Ovary (tissue), 9 donors: ENCODE results near the gene ECHDC3. TPM values are rescaled to one million over a fixed set of nuclear protein-coding genes. Genes with fewer than 3 reads are reported as not detected.

Source experiments
- DNase-seq, 5 donors: peaks; one replicate each; pipeline ENCODE4 v3.0.0-alpha.2; 2019 to 2020
- H3K27ac ChIP-seq, 2 donors: fragments of 200-600 bp; one replicate each; pipeline versions ENCODE4 v1.5.1 to v1.8.0; 2019 to 2022
- H3K27me3 ChIP-seq: fragments of 200-600 bp; one replicate; pipeline ENCODE4 v1.8.0; 2022
- H3K36me3 ChIP-seq: fragments of 200-600 bp; sonication (generic); one replicate; pipeline ENCODE4 v1.5.1; 2019
- H3K4me1 ChIP-seq: one replicate; pipeline ENCODE4 v1.8.1; 2013; ENCODE audit warnings: mild to moderate bottlenecking, moderate library complexity; ENCODE audit not compliant: insufficient read depth
- H3K4me3 ChIP-seq: fragments of 200-600 bp; sonication (generic); one replicate; pipeline ENCODE4 v1.5.1; 2017
- H3K9me3 ChIP-seq, 2 donors: fragments of 200-600 bp in 1 of 2; sonication (generic) in 1 of 2; one replicate each; pipeline versions ENCODE4 v1.5.1 to v1.8.1; 2013 to 2019; ENCODE audit warnings: mild to moderate bottlenecking in 1 of 2, moderate library complexity in 1 of 2
- CTCF ChIP-seq, 3 donors: fragments of 450-650 bp in 2 of 3; fragments of 200-600 bp in 1 of 3; IDR thresholded peaks; one replicate each; pipeline versions ENCODE4 v1.5.1 to v1.8.0; 2016 to 2022; ENCODE audit warnings: antibody characterized with exemption in 3 of 3, mild to moderate bottlenecking in 1 of 3
- EP300 ChIP-seq: sonication (generic); formaldehyde crosslinking; IDR thresholded peaks from one replicate; pipeline ENCODE4 v1.6.1; 2017; ENCODE audit warnings: antibody characterized with exemption
- POLR2A ChIP-seq: fragments of 450-650 bp; IDR thresholded peaks from one replicate; pipeline ENCODE4 v1.6.1; 2017; ENCODE audit warnings: antibody characterized with exemption, mild to moderate bottlenecking, moderate library complexity
- WGBS, 3 donors: extraction: QIAGEN DNeasy Blood & Tissue Kit in 1 of 3; methylation state at CpG; one replicate each; pipeline versions ENCODE4 v1.1.5 to v1.1.7; 2013 to 2017; 5-methylcytosine and 5-hydroxymethylcytosine counted together
- intact Hi-C, 4 donors: fragments of 100-400 bp; cut with DNase I; formaldehyde crosslinking; loops; one replicate each; pipeline versions ENCODE4 v1.11.0 to v1.15.1; 2022 to 2023
- polyA plus RNA-seq, 2 donors: library from polyadenylated mRNA; stranded (reverse); fragments of 200-250 nt in 1 of 2; fragments of 350-450 nt in 1 of 2; fragmentation: Illumina TruSeq in 1 of 2; extraction: RNeasy Lipid Tissue Mini Kit (QIAGEN cat#74804) in 1 of 2; gene quantifications; one replicate each; pipeline ENCODE4 v1.2.3, GENCODE V29; 2013 to 2014
- total RNA-seq, 7 donors: library from RNA; depleted of rRNA in 2 of 7; stranded (reverse); fragments of >200 nt in 2 of 7; fragmentation: NEBNext Ultra II Directional in 3 of 7; extraction: Animal tissue kit (Norgen Biotek cat#: 25700) in 3 of 7; gene quantifications; one replicate each; pipeline versions ENCODE4 v1.1.0 to v1.2.4, GENCODE V29; 2016 to 2023
- donor health status: DM: no; HTN: no; CAD: no; lungs with moderate emphysema.
- donor health status: DM: no; HTN: no; CAD: no.
- donor health status: Bipolar disorder and iron deficiency.
- donor health status: DM: yes; HTN: yes; CAD: no.
- donor health status: DM: no; HTN: no; CAD: no.
- donor health status: DM: yes; HTN: yes; CAD: no.

The ECHDC3 gene
- total and polyA plus RNA-seq, 9 donors: 13.1 to 33.2 (median 17.8) TPM

GRCh38 chr10:11715815-11716494 lies 26.2 kb upstream of the ECHDC3 start:
- TF ChIP-seq CTCF (IDR thresholded peaks at IDR 0.05) (no peak), EP300 (no peak)
- Histone ChIP-seq H3K27ac (no peak overlapping the region), H3K9me3 (no peaks in the 10 kb centered on the region), H3K36me3 (no peaks in the 10 kb centered on the region), H3K4me3 (no peak overlapping the region), H3K27me3 (no peaks in the 10 kb centered on the region), H3K4me1 (peaks cover 2% of the 10 kb centered on the region)
- intact Hi-C loops: no loop called here
- DNase-seq: no peak
- 80 to 82% (median 80%) methylated on average over 13 of the region's 13 CpGs for WGBS, 3 donors

GRCh38 chr10:11716686-11717085 lies 25.5 kb upstream of the ECHDC3 start:
- no peaks in the 10 kb centered on the region for H3K9me3 ChIP-seq
- H3K4me3 ChIP-seq: no peak overlapping the region
- intact Hi-C loops: no loop called here
- TF ChIP-seq POLR2A (no peak), CTCF (IDR thresholded peaks at IDR 0.05) (no peak), EP300 (no peak)
- H3K4me1 ChIP-seq: peaks cover 2% of the 10 kb centered on the region
- H3K27me3 ChIP-seq: no peaks in the 10 kb centered on the region
- H3K27ac ChIP-seq: no peak overlapping the region
- no peak for DNase-seq
- no peaks in the 10 kb centered on the region for H3K36me3 ChIP-seq
- WGBS, 3 donors: 95 to 98% (median 97%) methylated on average over 4 of the region's 4 CpGs

GRCh38 chr10:11719496-11720259 lies 22.5 kb upstream of the ECHDC3 start:
- 87 to 89% (median 88%) methylated on average over 13 of the region's 13 CpGs for WGBS, 3 donors
- H3K4me1 ChIP-seq: no peaks in the 10 kb centered on the region
- H3K4me3 ChIP-seq: no peak overlapping the region
- no peaks in the 10 kb centered on the region for H3K27me3 ChIP-seq
- no peak for TF ChIP-seq POLR2A
- no peak for TF ChIP-seq EP300
- H3K27ac ChIP-seq: no peak overlapping the region
- no peaks in the 10 kb centered on the region for H3K9me3 ChIP-seq
- DNase-seq: no peak
- no peaks in the 10 kb centered on the region for H3K36me3 ChIP-seq
- intact Hi-C loops: loop anchor here in 2 of 4 donors (5.0 to 10.0 kb wide), 2 partner anchors 202 to 205 kb away; no protein-coding TSS in a partner anchor

GRCh38 chr10:11720260-11720741 lies 21.9 kb upstream of the ECHDC3 start:
- Histone ChIP-seq H3K27ac (no peak overlapping the region), H3K27me3 (no peaks in the 10 kb centered on the region), H3K4me3 (no peak overlapping the region), H3K4me1 (no peaks in the 10 kb centered on the region), H3K36me3 (no peaks in the 10 kb centered on the region), H3K9me3 (no peaks in the 10 kb centered on the region)
- TF ChIP-seq POLR2A (no peak), CTCF (IDR thresholded peaks at IDR 0.05) (no peak), EP300 (no peak)
- no peak for DNase-seq
- intact Hi-C loops: loop anchor here in 2 of 4 donors (5.0 to 10.0 kb wide), 2 partner anchors 203 to 206 kb away; no protein-coding TSS in a partner anchor
- 91 to 97% (median 96%) methylated on average over 11 of the region's 11 CpGs for WGBS, 3 donors
